DOHH2 (cell line): Measurements from ENCODE around the gene IRF9.

Experiments used
- H3F3A ChIP-seq: fragments of 200-600 bp; sonication (generic), shearing (Covaris generic); 2 replicates; pipeline ENCODE4 v1.6.0; 2016; ENCODE audit warnings: antibody characterized with exemption, mild to moderate bottlenecking; ENCODE audit not compliant: control insufficient read depth, insufficient read depth
- H3K27ac ChIP-seq: fragments of 200-600 bp; sonication (generic); 2 replicates; pipeline ENCODE4 v1.5.1; 2014; ENCODE audit warnings: low read depth, mild to moderate bottlenecking, low read length, moderate library complexity
- H3K27me3 ChIP-seq: fragments of 200-600 bp; sonication (generic); 2 replicates; pipeline ENCODE4 v1.6.1; 2014; ENCODE audit warnings: mild to moderate bottlenecking, low read length, mixed read lengths; ENCODE audit not compliant: control insufficient read depth
- H3K36me3 ChIP-seq: fragments of 200-600 bp; sonication (generic); 2 replicates; pipeline ENCODE4 v1.6.1; 2014; ENCODE audit warnings: mild to moderate bottlenecking, low read length, moderate library complexity, mixed read lengths; ENCODE audit not compliant: control insufficient read depth
- H3K4me1 ChIP-seq: fragments of 200-600 bp; sonication (generic); 2 replicates; pipeline ENCODE4 v1.6.1; 2014; ENCODE audit warnings: mild to moderate bottlenecking, low read length, mixed read lengths; ENCODE audit not compliant: control insufficient read depth
- H3K4me2 ChIP-seq: fragments of 200-600 bp; sonication (generic); 2 replicates; pipeline ENCODE4 v1.6.0; 2014; ENCODE audit warnings: mild to moderate bottlenecking, low read length, moderate library complexity
- H3K4me3 ChIP-seq: fragments of 200-600 bp; sonication (generic); 2 replicates; pipeline ENCODE4 v1.5.1; 2014; ENCODE audit warnings: mild to moderate bottlenecking, low read length, mixed read lengths
- H3K79me2 ChIP-seq: fragments of 200-600 bp; sonication (generic); 2 replicates; pipeline ENCODE4 v1.6.1; 2014; ENCODE audit warnings: mild to moderate bottlenecking, low read length, mixed read lengths; ENCODE audit not compliant: control insufficient read depth
- H3K9me2 ChIP-seq: fragments of 200-600 bp; sonication (generic); replicated peaks from 2 replicates; pipeline ENCODE4 v1.6.1; 2014; ENCODE audit warnings: mild to moderate bottlenecking, low read length, mixed read lengths; ENCODE audit not compliant: control insufficient read depth
- H3K9me3 ChIP-seq: fragments of 200-600 bp; sonication (generic); 2 replicates; pipeline ENCODE4 v1.6.1; 2014; ENCODE audit warnings: antibody characterized with exemption, low read length, mixed read lengths; ENCODE audit not compliant: control insufficient read depth, insufficient read depth
- H4K20me1 ChIP-seq: fragments of 200-600 bp; sonication (generic); 2 replicates; pipeline ENCODE4 v1.6.0; 2014; ENCODE audit warnings: low read depth, mild to moderate bottlenecking, antibody characterized with exemption, low read length, moderate library complexity; ENCODE audit not compliant: control insufficient read depth, insufficient read depth
- CTCF ChIP-seq: fragments of 200-600 bp; sonication (generic); IDR thresholded peaks from one replicate; pipeline ENCODE4 v1.5.1; 2014; ENCODE audit warnings: antibody characterized with exemption, mild to moderate bottlenecking, low read depth, low read length; ENCODE audit not compliant: poor library complexity, severe bottlenecking
- EZH2phosphoT487 ChIP-seq: fragments of 200-600 bp; sonication (generic); IDR thresholded peaks from 2 replicates; pipeline ENCODE4 v1.6.1; 2017; ENCODE audit warnings: borderline replicate concordance, mild to moderate bottlenecking, antibody characterized with exemption, low read length, moderate library complexity, mixed read lengths

Gene IRF9

GRCh38 chr14:24150567-24150966 lies 10.5 kb upstream of the IRF9 start:
- H3K4me3 ChIP-seq: no peak overlapping the region
- no peak overlapping the region for H3K4me2 ChIP-seq
- peaks cover 30% of the 10 kb centered on the region for H3K79me2 ChIP-seq
- H3K36me3 ChIP-seq: peaks cover 56% of the 10 kb centered on the region
- no peaks in the 10 kb centered on the region for H3K9me3 ChIP-seq
- no peak overlapping the region for H3K27ac ChIP-seq
- H3K27me3 ChIP-seq: no peaks in the 10 kb centered on the region
- TF ChIP-seq EZH2phosphoT487 (no peak), CTCF (no peak)
- H3F3A ChIP-seq: 0 out of 2 replicates have a peak, but pooled peaks cover 3% of the 10 kb centered on the region
- peaks cover 15% of the 10 kb centered on the region for H3K4me1 ChIP-seq
- H4K20me1 ChIP-seq: peaks cover 3% of the 10 kb centered on the region; the same call in 1 of the 2 replicates
- no peaks in the 10 kb centered on the region for H3K9me2 ChIP-seq

- Histone ChIP-seq H3K4me3 (no peak overlapping the region), H3F3A (0 out of 2 replicates have a peak, but pooled peaks cover 3% of the 10 kb centered on the region), H3K4me1 (peaks cover 10% of the 10 kb centered on the region), H3K36me3 (peaks cover 60% of the 10 kb centered on the region), H3K27ac (no peak overlapping the region), H4K20me1 (peaks cover 3% of the 10 kb centered on the region; the same call in 1 of the 2 replicates), H3K27me3 (no peaks in the 10 kb centered on the region), H3K4me2 (no peak overlapping the region), H3K9me2 (no peaks in the 10 kb centered on the region), H3K79me2 (peaks cover 26% of the 10 kb centered on the region), H3K9me3 (no peaks in the 10 kb centered on the region)
- TF ChIP-seq EZH2phosphoT487: no peak
Observed at GRCh38 chr14:24150993-24151392, 10.1 kb upstream of the IRF9 start.

GRCh38 chr14:24151404-24152080 lies 9.5 kb upstream of the IRF9 start:
- Histone ChIP-seq H3K27me3 (no peaks in the 10 kb centered on the region), H3K9me2 (no peaks in the 10 kb centered on the region), H3K9me3 (no peaks in the 10 kb centered on the region), H3F3A (0 out of 2 replicates have a peak, but pooled peaks cover 3% of the 10 kb centered on the region), H3K4me1 (peaks cover 10% of the 10 kb centered on the region), H4K20me1 (peaks cover 3% of the 10 kb centered on the region; the same call in 1 of the 2 replicates), H3K4me2 (no peak overlapping the region), H3K4me3 (no peak overlapping the region), H3K36me3 (peaks cover 60% of the 10 kb centered on the region), H3K27ac (no peak overlapping the region), H3K79me2 (peaks cover 22% of the 10 kb centered on the region)
- no peak for TF ChIP-seq CTCF
- TF ChIP-seq EZH2phosphoT487: no peak

- H3K9me3 ChIP-seq: no peaks in the 10 kb centered on the region
- no peaks in the 10 kb centered on the region for H3K9me2 ChIP-seq
- H3K27ac ChIP-seq: no peak overlapping the region
- H3F3A ChIP-seq: no peaks in the 10 kb centered on the region
- peaks cover 64% of the 10 kb centered on the region for H3K36me3 ChIP-seq
- no peak for TF ChIP-seq EZH2phosphoT487
- no peak for TF ChIP-seq CTCF
- H3K4me2 ChIP-seq: no peak overlapping the region
- no peak overlapping the region for H3K4me3 ChIP-seq
- no peaks in the 10 kb centered on the region for H3K4me1 ChIP-seq
- no peaks in the 10 kb centered on the region; the same call in 1 of the 2 replicates for H3K79me2 ChIP-seq
- no peaks in the 10 kb centered on the region for H4K20me1 ChIP-seq
- H3K27me3 ChIP-seq: no peaks in the 10 kb centered on the region
Observed at GRCh38 chr14:24155100-24155499, 6.0 kb upstream of the IRF9 start.
